Activated CD4-positive, alpha-beta T cell treated with anti-CD3 and anti-CD28 coated beads for 36 hours (primary cell): ENCODE results near the gene IL3. TPM values are rescaled to one million over a fixed set of nuclear protein-coding genes. Genes with fewer than 3 reads are reported as not detected.
"Not testable (repeated sequence)": the region's sequence is repeated elsewhere in the genome, so short reads cannot be mapped to it uniquely, and the experiment has no call there.

Experiments
- ATAC-seq: fragments of 200-7000 bp; cut with Tn5 transposase; one replicate; pipeline ENCODE4 v1.10.0; 2021; ENCODE audit warnings: mild to moderate bottlenecking, moderate library complexity
- CTCF ChIA-PET: fragments of 350-600 bp; sonication (Branson Sonifier 250); formaldehyde crosslinking; loops from one replicate; lab custom pipeline; 2021; ENCODE audit warnings: antibody characterized with exemption; lab: Charles Lee
- POLR2A ChIA-PET: fragments of 350-600 bp; sonication (Branson Sonifier 250); formaldehyde crosslinking; loops from one replicate; lab custom pipeline; 2021; ENCODE audit warnings: antibody characterized with exemption, inconsistent platforms; lab: Charles Lee
- DNase-seq: peaks from one replicate; pipeline ENCODE4 v3.0.0-alpha.2; 2020
- H3K27ac Mint-ChIP-seq: one replicate; pipeline ENCODE4 v1.8.0; 2021; ENCODE audit warnings: mixed read lengths
- H3K27me3 Mint-ChIP-seq: one replicate; pipeline ENCODE4 v1.8.0; 2021; ENCODE audit warnings: mixed read lengths
- H3K36me3 Mint-ChIP-seq: one replicate; pipeline ENCODE4 v1.8.0; 2021; ENCODE audit warnings: low read depth, mixed read lengths
- H3K4me1 Mint-ChIP-seq: one replicate; pipeline ENCODE4 v1.8.0; 2021; ENCODE audit warnings: mixed read lengths
- H3K4me3 Mint-ChIP-seq: one replicate; pipeline ENCODE4 v1.8.0; 2021; ENCODE audit warnings: mild to moderate bottlenecking, moderate library complexity, mixed read lengths
- H3K9me3 Mint-ChIP-seq: one replicate; pipeline ENCODE4 v1.8.0; 2021; ENCODE audit warnings: low read depth, mixed read lengths
- intact Hi-C, 2 experiments: fragments of 100-400 bp; cut with DNase I in 1 of 2; cut with micrococcal nuclease in 1 of 2; formaldehyde crosslinking; loops; one replicate each; pipeline versions ENCODE4 v1.14.2 to v1.15.1; 2022 to 2024; cut with DNase I, micrococcal nuclease
- total RNA-seq, 2 experiments: library from RNA; stranded (reverse); gene quantifications; one replicate each; pipeline ENCODE4 v1.2.3, GENCODE V29; 2021

Gene IL3
- total RNA-seq, 2 experiments from 2014 or later: 10.8 to 11.6 TPM

DNA sequence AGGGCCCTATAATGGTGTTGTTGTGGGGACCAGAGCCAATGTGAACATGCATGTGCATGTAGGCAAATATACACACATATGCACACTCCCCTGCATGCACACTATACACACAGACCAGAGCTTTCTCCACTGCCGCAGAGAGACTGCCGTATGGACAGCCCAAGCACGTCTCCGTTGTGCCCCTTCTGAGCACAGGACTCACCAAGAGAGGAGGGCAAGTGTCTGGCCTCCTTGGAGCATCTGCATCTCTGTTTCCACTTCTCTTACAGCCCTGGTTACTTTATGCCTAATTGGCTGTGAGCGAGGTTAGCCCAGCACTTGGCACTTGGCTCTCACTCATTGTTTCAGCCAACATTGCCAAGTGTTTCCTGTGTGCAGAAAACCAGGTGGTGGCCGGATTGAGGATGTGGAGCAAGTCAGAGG, 43.5 kb downstream of the IL3 start:
- peak overlapping the region; percentile 98 for H3K27ac Mint-ChIP-seq
- H3K36me3 Mint-ChIP-seq: no peaks in the 10 kb centered on the region
- intact Hi-C loops: loop anchor here (1.0 to 10.0 kb wide), 10 partner anchors 10 to 852 kb away; partner anchors contain the start of genes CSF2 (in 1 of the 2) and SLC22A4 (in 1 of the 2)
- peaks cover 71% of the 10 kb centered on the region for H3K4me1 Mint-ChIP-seq
- POLR2A ChIA-PET: interaction anchor here (0.7 kb wide), 1 partner anchor 121 kb away, joined by 4 read pairs; no protein-coding TSS in a partner anchor
- DNase-seq: peak; percentile 41
- H3K27me3 Mint-ChIP-seq: no peaks in the 10 kb centered on the region
- CTCF ChIA-PET: interaction anchor here (0.8 to 2.4 kb wide), 3 partner anchors 25 to 95 kb away, joined by 3 to 9 read pairs (median 4); no protein-coding TSS in a partner anchor
- peak overlapping the region; percentile 64 for H3K4me3 Mint-ChIP-seq
- peak; percentile 2 for ATAC-seq
- peaks cover 5% of the 10 kb centered on the region for H3K9me3 Mint-ChIP-seq

- H3K27ac Mint-ChIP-seq: peak overlapping the region; percentile 51
Observed at GRCh38 chr5:132104556-132104955, 44.1 kb downstream of the IL3 start.

DNA sequence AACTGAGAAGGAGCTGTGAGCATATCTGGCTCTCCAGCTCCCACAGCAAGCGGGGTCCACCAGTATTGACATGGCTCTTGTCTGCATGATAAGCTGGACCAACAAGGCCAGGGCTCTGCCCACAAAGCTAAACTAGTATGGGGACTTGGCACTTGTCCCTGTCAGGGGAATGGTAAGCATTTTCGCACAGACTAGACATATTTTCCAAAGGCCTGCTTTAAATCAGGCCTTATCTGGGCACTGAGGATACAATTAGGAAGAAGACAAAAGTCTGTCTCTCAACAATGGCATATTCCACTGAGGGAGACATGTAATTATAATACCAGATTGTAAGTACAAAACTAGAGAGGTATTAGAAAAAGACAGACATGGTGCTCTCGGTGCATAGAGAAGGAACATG, 45.2 kb downstream of the IL3 start:
- CTCF ChIA-PET: interaction anchor here (0.8 to 1.2 kb wide), 2 partner anchors 41 to 42 kb away, joined by 3 to 5 read pairs; no protein-coding TSS in a partner anchor
- POLR2A ChIA-PET: no interaction called here
- peaks cover 5% of the 10 kb centered on the region for H3K9me3 Mint-ChIP-seq
- intact Hi-C loops: loop anchor here in 1 of 2 experiments (10.0 kb wide), 1 partner anchor 649 kb away; no protein-coding TSS in a partner anchor
- H3K27me3 Mint-ChIP-seq: no peaks in the 10 kb centered on the region
- H3K36me3 Mint-ChIP-seq: no peaks in the 10 kb centered on the region
- peak overlapping the region; percentile 27 for H3K27ac Mint-ChIP-seq
- DNase-seq: no peak
- H3K4me1 Mint-ChIP-seq: peaks cover 63% of the 10 kb centered on the region
- H3K4me3 Mint-ChIP-seq: no peak overlapping the region
- no peak for ATAC-seq

More at GRCh38 chr5:132104556-132104955, 44.1 kb downstream of the IL3 start:
- POLR2A ChIA-PET: interaction anchor here (0.6 kb wide), 1 partner anchor 83 kb away, joined by 3 read pairs; no protein-coding TSS in a partner anchor
- Mint-ChIP-seq H3K4me3 (no peak overlapping the region), H3K36me3 (no peaks in the 10 kb centered on the region), H3K9me3 (peaks cover 5% of the 10 kb centered on the region), H3K4me1 (peaks cover 65% of the 10 kb centered on the region), H3K27me3 (no peaks in the 10 kb centered on the region)
- CTCF ChIA-PET: interaction anchor here (0.8 to 1.2 kb wide), 2 partner anchors 24 to 96 kb away, joined by 3 to 4 read pairs; no protein-coding TSS in a partner anchor
- no peak for DNase-seq
- intact Hi-C loops: loop anchor here (5.0 to 10.0 kb wide), 5 partner anchors 188 to 852 kb away; partner anchors contain the start of gene SLC22A4 (in 1 of the 2)
- peak; percentile 5 for ATAC-seq

GRCh38 chr5:132108495-132108894, 48.0 kb downstream of the IL3 start:
- intact Hi-C loops: loop anchor here in 1 of 2 experiments (10.0 kb wide), 1 partner anchor 646 kb away; no protein-coding TSS in a partner anchor
- CTCF ChIA-PET, DNase-seq: not testable (repeated sequence)

GRCh38 chr5:132108957-132109356, 48.5 kb downstream of the IL3 start:
- POLR2A ChIA-PET, DNase-seq, ATAC-seq, H3K27ac Mint-ChIP-seq, H3K27me3 Mint-ChIP-seq, H3K9me3 Mint-ChIP-seq, H3K4me3 Mint-ChIP-seq, H3K36me3 Mint-ChIP-seq: not testable (repeated sequence)
- peaks cover 58% of the 10 kb centered on the region for H3K4me1 Mint-ChIP-seq
- intact Hi-C loops: loop anchor here in 1 of 2 experiments (10.0 kb wide), 1 partner anchor 646 kb away; no protein-coding TSS in a partner anchor
- CTCF ChIA-PET: interaction anchor here (0.9 kb wide), 1 partner anchor 370 kb away, joined by 3 read pairs; no protein-coding TSS in a partner anchor

More at GRCh38 chr5:132108495-132108894, 48.0 kb downstream of the IL3 start:
- H3K4me3 Mint-ChIP-seq, POLR2A ChIA-PET, H3K36me3 Mint-ChIP-seq, H3K9me3 Mint-ChIP-seq, ATAC-seq, H3K27me3 Mint-ChIP-seq: not testable (repeated sequence)
- Mint-ChIP-seq H3K27ac (peak overlapping the region; percentile 27), H3K4me1 (peaks cover 60% of the 10 kb centered on the region)

- Mint-ChIP-seq H3K9me3 (peaks cover 5% of the 10 kb centered on the region), H3K4me1 (peaks cover 57% of the 10 kb centered on the region), H3K4me3 (peak overlapping the region; percentile 27), H3K36me3 (peaks cover 5% of the 10 kb centered on the region), H3K27me3 (no peaks in the 10 kb centered on the region), H3K27ac (peak overlapping the region; percentile 52)
- ChIA-PET CTCF (interaction anchor here (0.6 to 0.9 kb wide), 4 partner anchors 70 to 520 kb away, joined by 3 to 4 read pairs (median 3); no protein-coding TSS in a partner anchor), POLR2A (no interaction called here)
- DNase-seq (no peak), ATAC-seq (no peak)
- intact Hi-C loops: loop anchor here in 1 of 2 experiments (10.0 kb wide), 1 partner anchor 645 kb away; no protein-coding TSS in a partner anchor
Observed at GRCh38 chr5:132109494-132110053, 49.1 kb downstream of the IL3 start.

DNA sequence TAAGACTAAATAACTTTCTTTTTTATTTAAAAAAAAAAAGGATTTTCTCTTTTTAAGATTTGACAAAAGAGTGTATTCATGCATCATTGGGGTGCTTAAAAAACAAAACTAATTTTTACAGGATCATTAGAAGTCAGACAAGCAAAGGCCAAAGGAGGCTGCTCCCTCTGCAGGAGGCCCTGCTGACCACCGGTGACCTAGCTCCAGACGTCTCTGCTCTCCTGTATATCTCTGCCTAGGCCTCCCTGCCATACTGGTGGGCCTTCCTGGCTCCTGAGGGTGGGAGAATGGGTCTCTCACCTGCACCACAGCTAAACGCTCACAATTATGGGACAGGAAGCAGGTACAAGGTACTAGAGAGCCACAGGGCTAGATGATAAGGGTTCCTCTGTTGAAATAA, 49.7 kb downstream of the IL3 start:
- Mint-ChIP-seq H3K9me3 (peaks cover 5% of the 10 kb centered on the region), H3K4me1 (peaks cover 57% of the 10 kb centered on the region), H3K27ac (peak overlapping the region; percentile 65), H3K36me3 (peaks cover 5% of the 10 kb centered on the region), H3K27me3 (no peaks in the 10 kb centered on the region), H3K4me3 (peak overlapping the region; percentile 47)
- ATAC-seq (no peak), DNase-seq (no peak)
- CTCF ChIA-PET: interaction anchor here (0.9 kb wide), 1 partner anchor 520 kb away, joined by 4 read pairs; no protein-coding TSS in a partner anchor
- POLR2A ChIA-PET: no interaction called here
- intact Hi-C loops: no loop called here

DNA sequence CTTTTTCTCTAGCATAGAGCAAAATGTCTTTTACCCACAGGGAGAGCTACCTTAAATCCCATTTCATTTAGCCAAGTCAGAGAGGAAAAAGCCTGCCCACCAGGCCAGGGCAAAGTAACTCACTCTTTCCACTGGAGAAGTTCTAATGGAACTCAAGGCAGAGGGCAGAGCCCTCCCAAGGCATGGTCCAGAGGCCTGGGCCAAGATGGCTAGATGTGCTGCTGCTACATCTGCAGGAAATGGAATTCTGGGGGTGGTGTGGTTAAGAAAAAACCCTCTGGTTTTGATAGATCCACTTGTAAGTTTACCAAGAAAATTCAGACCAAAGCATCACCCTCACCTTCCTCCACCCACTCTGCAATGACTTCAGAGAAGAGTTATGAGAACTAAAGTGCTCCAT, 50.5 kb downstream of the IL3 start:
- ChIA-PET CTCF (interaction anchor here (1.0 kb wide), 2 partner anchors 23 to 28 kb away, joined by 3 read pairs; no protein-coding TSS in a partner anchor), POLR2A (interaction anchor here (0.5 kb wide), 1 partner anchor 79 kb away, joined by 8 read pairs; no protein-coding TSS in a partner anchor)
- ATAC-seq (peak; percentile 36), DNase-seq (peak; percentile 33)
- intact Hi-C loops: no loop called here
- Mint-ChIP-seq H3K4me3 (peak overlapping the region; percentile 47), H3K36me3 (peaks cover 5% of the 10 kb centered on the region), H3K27me3 (no peaks in the 10 kb centered on the region), H3K4me1 (peaks cover 58% of the 10 kb centered on the region), H3K27ac (peak overlapping the region; percentile 65), H3K9me3 (peaks cover 5% of the 10 kb centered on the region)

GRCh38 chr5:132112111-132112510, 51.7 kb downstream of the IL3 start:
- POLR2A ChIA-PET: no interaction called here
- peaks cover 5% of the 10 kb centered on the region for H3K9me3 Mint-ChIP-seq
- no peak for ATAC-seq
- intact Hi-C loops: no loop called here
- H3K4me3 Mint-ChIP-seq: peak overlapping the region; percentile 13
- no peaks in the 10 kb centered on the region for H3K27me3 Mint-ChIP-seq
- CTCF ChIA-PET: interaction anchor here (1.0 kb wide), 1 partner anchor 29 kb away, joined by 3 read pairs; no protein-coding TSS in a partner anchor
- DNase-seq: no peak
- peak overlapping the region; percentile 52 for H3K27ac Mint-ChIP-seq
- H3K4me1 Mint-ChIP-seq: peaks cover 62% of the 10 kb centered on the region
- H3K36me3 Mint-ChIP-seq: peaks cover 5% of the 10 kb centered on the region
